DOHH2 (cell line): Measurements from ENCODE around the gene ZBTB22.

Experiments used
- H3F3A ChIP-seq: fragments of 200-600 bp; sonication (generic), shearing (Covaris generic); 2 replicates; pipeline ENCODE4 v1.6.0; 2016; ENCODE audit warnings: antibody characterized with exemption, mild to moderate bottlenecking; ENCODE audit not compliant: control insufficient read depth, insufficient read depth
- H3K27ac ChIP-seq: fragments of 200-600 bp; sonication (generic); 2 replicates; pipeline ENCODE4 v1.5.1; 2014; ENCODE audit warnings: low read depth, mild to moderate bottlenecking, low read length, moderate library complexity
- H3K27me3 ChIP-seq: fragments of 200-600 bp; sonication (generic); 2 replicates; pipeline ENCODE4 v1.6.1; 2014; ENCODE audit warnings: mild to moderate bottlenecking, low read length, mixed read lengths; ENCODE audit not compliant: control insufficient read depth
- H3K36me3 ChIP-seq: fragments of 200-600 bp; sonication (generic); 2 replicates; pipeline ENCODE4 v1.6.1; 2014; ENCODE audit warnings: mild to moderate bottlenecking, low read length, moderate library complexity, mixed read lengths; ENCODE audit not compliant: control insufficient read depth
- H3K4me1 ChIP-seq: fragments of 200-600 bp; sonication (generic); 2 replicates; pipeline ENCODE4 v1.6.1; 2014; ENCODE audit warnings: mild to moderate bottlenecking, low read length, mixed read lengths; ENCODE audit not compliant: control insufficient read depth
- H3K4me2 ChIP-seq: fragments of 200-600 bp; sonication (generic); 2 replicates; pipeline ENCODE4 v1.6.0; 2014; ENCODE audit warnings: mild to moderate bottlenecking, low read length, moderate library complexity
- H3K4me3 ChIP-seq: fragments of 200-600 bp; sonication (generic); 2 replicates; pipeline ENCODE4 v1.5.1; 2014; ENCODE audit warnings: mild to moderate bottlenecking, low read length, mixed read lengths
- H3K79me2 ChIP-seq: fragments of 200-600 bp; sonication (generic); 2 replicates; pipeline ENCODE4 v1.6.1; 2014; ENCODE audit warnings: mild to moderate bottlenecking, low read length, mixed read lengths; ENCODE audit not compliant: control insufficient read depth
- H3K9me2 ChIP-seq: fragments of 200-600 bp; sonication (generic); replicated peaks from 2 replicates; pipeline ENCODE4 v1.6.1; 2014; ENCODE audit warnings: mild to moderate bottlenecking, low read length, mixed read lengths; ENCODE audit not compliant: control insufficient read depth
- H3K9me3 ChIP-seq: fragments of 200-600 bp; sonication (generic); 2 replicates; pipeline ENCODE4 v1.6.1; 2014; ENCODE audit warnings: antibody characterized with exemption, low read length, mixed read lengths; ENCODE audit not compliant: control insufficient read depth, insufficient read depth
- H4K20me1 ChIP-seq: fragments of 200-600 bp; sonication (generic); 2 replicates; pipeline ENCODE4 v1.6.0; 2014; ENCODE audit warnings: low read depth, mild to moderate bottlenecking, antibody characterized with exemption, low read length, moderate library complexity; ENCODE audit not compliant: control insufficient read depth, insufficient read depth
- CTCF ChIP-seq: fragments of 200-600 bp; sonication (generic); IDR thresholded peaks from one replicate; pipeline ENCODE4 v1.5.1; 2014; ENCODE audit warnings: antibody characterized with exemption, mild to moderate bottlenecking, low read depth, low read length; ENCODE audit not compliant: poor library complexity, severe bottlenecking
- EZH2phosphoT487 ChIP-seq: fragments of 200-600 bp; sonication (generic); IDR thresholded peaks from 2 replicates; pipeline ENCODE4 v1.6.1; 2017; ENCODE audit warnings: borderline replicate concordance, mild to moderate bottlenecking, antibody characterized with exemption, low read length, moderate library complexity, mixed read lengths

ZBTB22 gene

GRCh38 chr6:33330736-33331135 is 13.2 kb upstream of the ZBTB22 start:
- Histone ChIP-seq H3K4me2 (no peak overlapping the region), H3K9me2 (no peaks in the 10 kb centered on the region), H3K4me1 (peaks cover 48% of the 10 kb centered on the region), H3F3A (peaks cover 7% of the 10 kb centered on the region), H3K9me3 (no peaks in the 10 kb centered on the region), H4K20me1 (no peaks in the 10 kb centered on the region), H3K4me3 (no peak overlapping the region), H3K27me3 (no peaks in the 10 kb centered on the region), H3K79me2 (no peaks in the 10 kb centered on the region), H3K36me3 (no peaks in the 10 kb centered on the region), H3K27ac (no peak overlapping the region)
- no peak for TF ChIP-seq CTCF
- no peak for TF ChIP-seq EZH2phosphoT487

- H3K4me3 ChIP-seq, result no peak overlapping the region
- no peaks in the 10 kb centered on the region for H3K36me3 ChIP-seq
- H3K9me3 ChIP-seq, result no peaks in the 10 kb centered on the region
- no peaks in the 10 kb centered on the region for H3K27me3 ChIP-seq
- no peaks in the 10 kb centered on the region for H3K9me2 ChIP-seq
- no peak overlapping the region for H3K4me2 ChIP-seq
- TF ChIP-seq EZH2phosphoT487 (no peak), CTCF (no peak)
- peaks cover 54% of the 10 kb centered on the region for H3K4me1 ChIP-seq
- H3F3A ChIP-seq, result peaks cover 10% of the 10 kb centered on the region
- no peaks in the 10 kb centered on the region for H4K20me1 ChIP-seq
- no peaks in the 10 kb centered on the region for H3K79me2 ChIP-seq
- no peak overlapping the region for H3K27ac ChIP-seq
Measured at GRCh38 chr6:33329058-33329457, 11.5 kb upstream of the ZBTB22 start.

DNA sequence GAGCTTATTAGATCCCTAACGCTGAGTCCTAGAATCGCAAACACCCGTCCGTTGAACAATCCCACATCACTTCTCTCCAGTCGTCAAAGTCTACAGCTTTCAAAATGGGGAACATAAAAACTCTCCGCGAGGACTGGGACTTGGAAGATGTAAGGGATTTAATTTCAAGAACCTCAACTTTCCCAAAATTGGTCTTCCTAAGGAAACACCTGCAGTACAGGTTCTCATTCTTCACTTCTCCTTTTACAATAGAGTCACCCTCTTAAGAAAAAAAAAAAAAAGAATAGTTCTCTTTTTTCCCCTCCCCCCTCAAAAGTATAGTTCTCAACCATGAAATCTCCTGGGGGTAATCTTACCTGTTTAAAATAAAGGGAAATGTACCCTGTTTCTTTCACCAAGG is 6.6 kb upstream of the ZBTB22 start:
- Histone ChIP-seq H3K4me1 (peaks cover 56% of the 10 kb centered on the region), H3F3A (peaks cover 22% of the 10 kb centered on the region), H3K27ac (peak overlapping the region; percentile 93), H3K79me2 (peaks cover 40% of the 10 kb centered on the region), H3K9me2 (no peaks in the 10 kb centered on the region), H3K4me2 (peak overlapping the region; percentile 90), H4K20me1 (0 out of 2 replicates have a peak, but pooled peaks cover 7% of the 10 kb centered on the region), H3K4me3 (peak overlapping the region; percentile 85), H3K36me3 (peaks cover 42% of the 10 kb centered on the region), H3K27me3 (no peaks in the 10 kb centered on the region), H3K9me3 (no peaks in the 10 kb centered on the region)
- TF ChIP-seq EZH2phosphoT487 (no peak), CTCF (no peak)

DNA sequence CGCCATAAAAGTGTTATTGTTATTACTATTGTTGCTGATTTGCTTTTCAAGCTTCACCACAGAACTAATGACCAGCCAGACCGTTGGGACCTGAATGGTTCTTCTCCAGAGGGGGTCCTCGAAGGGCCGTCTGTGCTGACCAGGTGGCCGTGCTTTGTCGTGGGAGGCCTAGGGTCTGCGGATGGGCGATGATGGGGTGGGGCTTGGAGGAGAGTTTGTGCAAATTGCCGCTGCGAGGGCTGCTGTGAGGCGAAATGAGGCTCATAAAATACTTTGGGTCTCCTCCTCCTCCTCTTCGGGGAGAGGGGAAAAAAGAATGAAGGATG is 6.0 kb upstream of the ZBTB22 start:
- H3K9me2 ChIP-seq, result no peaks in the 10 kb centered on the region
- peaks cover 26% of the 10 kb centered on the region for H3F3A ChIP-seq
- H3K27ac ChIP-seq, result peak overlapping the region; percentile 93
- peak overlapping the region; percentile 85 for H3K4me3 ChIP-seq
- peaks cover 47% of the 10 kb centered on the region for H3K36me3 ChIP-seq
- peaks cover 60% of the 10 kb centered on the region for H3K4me1 ChIP-seq
- H3K27me3 ChIP-seq, result no peaks in the 10 kb centered on the region
- peaks cover 46% of the 10 kb centered on the region for H3K79me2 ChIP-seq
- 0 out of 2 replicates have a peak, but pooled peaks cover 7% of the 10 kb centered on the region for H4K20me1 ChIP-seq
- H3K4me2 ChIP-seq, result peak overlapping the region; percentile 90
- TF ChIP-seq CTCF (no peak), EZH2phosphoT487 (no peak)
- no peaks in the 10 kb centered on the region for H3K9me3 ChIP-seq
